Cardiac muscle cell (in vitro differentiated cells and primary cell): Measurements from ENCODE around the gene RBMX. TPM values are rescaled to one million over a fixed set of nuclear protein-coding genes. Genes with fewer than 3 reads are reported as not detected.

Experiments used
- DNase-seq, 2 donors: peaks; one replicate each; pipeline versions ENCODE4 v3.0.0 to v3.0.0-alpha.2; 2010 to 2017; ENCODE audit warnings: low read depth in 1 of 2, low spot score in 1 of 2
- H3K27ac ChIP-seq: fragments of 200-600 bp; sonication (generic); 2 replicates; pipeline ENCODE4 v1.5.1; 2016
- H3K27me3 ChIP-seq: fragments of 200-600 bp; sonication (generic); 2 replicates; pipeline ENCODE4 v1.6.0; 2016; ENCODE audit warnings: control low read depth
- H3K36me3 ChIP-seq: fragments of 200-600 bp; sonication (generic); 2 replicates; pipeline ENCODE4 v1.5.1; 2016; ENCODE audit warnings: control low read depth
- H3K4me1 ChIP-seq: fragments of 200-600 bp; sonication (generic); 2 replicates; pipeline ENCODE4 v1.8.1; 2017; ENCODE audit warnings: low read depth, mild to moderate bottlenecking, mixed run types
- H3K4me3 ChIP-seq: fragments of 200-600 bp; sonication (generic); 2 replicates; pipeline ENCODE4 v1.5.1; 2016; ENCODE audit warnings: mild to moderate bottlenecking
- H3K9me3 ChIP-seq: fragments of 200-600 bp; sonication (generic); 2 replicates; pipeline ENCODE4 v1.5.1; 2017; ENCODE audit warnings: low read depth, mild to moderate bottlenecking, control low read depth
- CTCF ChIP-seq: IDR thresholded peaks from 2 replicates; pipeline ENCODE4 v1.5.1; 2012; ENCODE audit warnings: low read depth, mild to moderate bottlenecking, low read length
- polyA plus RNA-seq: library from polyadenylated mRNA; unstranded; fragments of >200 nt; fragmentation: Nextera tagmentation; extraction: Ambion mirVana; gene quantifications from 2 replicates; pipeline ENCODE4 v1.2.1, GENCODE V29; 2016
- total RNA-seq: library from RNA; depleted of rRNA; stranded (reverse); fragments of >200 nt; gene quantifications from 2 replicates; pipeline ENCODE4 v1.2.3, GENCODE V29; 2016

Gene RBMX
- total and polyA plus RNA-seq, 2 experiments from 2014 or later: 169 to 370 TPM

- Histone ChIP-seq H3K4me3 (no peak overlapping the region), H3K36me3 (peaks cover 4% of the 10 kb centered on the region), H3K9me3 (no peaks in the 10 kb centered on the region), H3K4me1 (no peaks in the 10 kb centered on the region), H3K27ac (no peak overlapping the region), H3K27me3 (no peaks in the 10 kb centered on the region)
- no peak for TF ChIP-seq CTCF
- no peak for DNase-seq
These were observed 54.8 kb downstream of the RBMX start for GRCh38 chrX:136825771-136826170.

Other genes starting within 250 kb of the RBMX start
- not detected in 2 replicates for gene CD40LG, start 232.6 kb downstream of the RBMX start, total RNA-seq
- gene CD40LG, start 232.6 kb downstream of the RBMX start, polyA plus RNA-seq: not detected in 2 replicates
- gene ARHGEF6, start 99.8 kb downstream of the RBMX start, total RNA-seq: 2.7 and 2.9 TPM in 2 replicates
- gene ARHGEF6, start 99.8 kb downstream of the RBMX start, polyA plus RNA-seq: 2.3 and 2.4 TPM in 2 replicates
- gene GPR101, start 153.3 kb upstream of the RBMX start, total RNA-seq: not detected in 2 replicates
- gene GPR101, start 153.3 kb upstream of the RBMX start, polyA plus RNA-seq: not detected in 2 replicates